ENCODE measurements around the gene CPE.

DNA sequence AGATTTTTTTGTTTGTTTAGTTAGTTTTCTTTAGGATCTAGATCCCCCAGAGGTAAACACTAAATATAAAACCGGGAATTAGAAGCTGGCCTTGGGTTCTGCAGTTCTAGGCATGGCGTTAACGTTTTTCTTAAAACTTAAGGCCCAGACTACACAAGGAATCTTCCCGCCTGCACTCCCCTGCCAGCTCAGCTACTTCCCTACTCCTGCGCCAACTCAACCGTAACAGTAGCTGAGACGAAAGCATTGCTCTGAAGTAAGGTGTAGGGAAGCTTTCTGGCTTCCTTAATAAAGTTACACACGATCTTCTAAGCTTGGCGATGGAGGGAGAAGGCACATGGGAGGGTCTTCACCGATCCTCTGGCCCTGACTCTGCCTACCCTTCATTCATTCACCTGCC, 37.1 kb downstream of the CPE start:
- TF ChIP-seq POLR2A (IDR thresholded peaks at IDR 0.05; ENCODE audit: borderline replicate concordance, extremely low read depth, insufficient read depth, insufficient read length) (no peak), EZH2 (IDR thresholded peaks at IDR 0.05) (no peak), EZH2phosphoT487 (IDR thresholded peaks at IDR 0.05; ENCODE audit: borderline replicate concordance) (no peak), EGR1 (IDR thresholded peaks at IDR 0.05; ENCODE audit: low read depth) (no peak), SIN3A (IDR thresholded peaks at IDR 0.05; ENCODE audit: low read depth) (no peak), SP1 (IDR thresholded peaks at IDR 0.05; ENCODE audit: low read depth) (no peak), JUND (IDR thresholded peaks at IDR 0.05) (no peak)
- TF ChIP-seq, protein P1, sequence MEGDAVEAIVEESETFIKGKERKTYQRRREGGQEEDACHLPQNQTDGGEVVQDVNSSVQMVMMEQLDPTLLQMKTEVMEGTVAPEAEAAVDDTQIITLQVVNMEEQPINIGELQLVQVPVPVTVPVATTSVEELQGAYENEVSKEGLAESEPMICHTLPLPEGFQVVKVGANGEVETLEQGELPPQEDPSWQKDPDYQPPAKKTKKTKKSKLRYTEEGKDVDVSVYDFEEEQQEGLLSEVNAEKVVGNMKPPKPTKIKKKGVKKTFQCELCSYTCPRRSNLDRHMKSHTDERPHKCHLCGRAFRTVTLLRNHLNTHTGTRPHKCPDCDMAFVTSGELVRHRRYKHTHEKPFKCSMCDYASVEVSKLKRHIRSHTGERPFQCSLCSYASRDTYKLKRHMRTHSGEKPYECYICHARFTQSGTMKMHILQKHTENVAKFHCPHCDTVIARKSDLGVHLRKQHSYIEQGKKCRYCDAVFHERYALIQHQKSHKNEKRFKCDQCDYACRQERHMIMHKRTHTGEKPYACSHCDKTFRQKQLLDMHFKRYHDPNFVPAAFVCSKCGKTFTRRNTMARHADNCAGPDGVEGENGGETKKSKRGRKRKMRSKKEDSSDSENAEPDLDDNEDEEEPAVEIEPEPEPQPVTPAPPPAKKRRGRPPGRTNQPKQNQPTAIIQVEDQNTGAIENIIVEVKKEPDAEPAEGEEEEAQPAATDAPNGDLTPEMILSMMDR (IDR thresholded peaks at IDR 0.05 in 2 of 3, conservative IDR thresholded peaks at IDR 0.05 in 1 of 3; ENCODE audit: borderline replicate concordance in 1 of 3, insufficient read depth in 1 of 3, low read depth in 2 of 3, low read length in 2 of 3) = no peak
- TF ChIP-seq, protein P2, sequence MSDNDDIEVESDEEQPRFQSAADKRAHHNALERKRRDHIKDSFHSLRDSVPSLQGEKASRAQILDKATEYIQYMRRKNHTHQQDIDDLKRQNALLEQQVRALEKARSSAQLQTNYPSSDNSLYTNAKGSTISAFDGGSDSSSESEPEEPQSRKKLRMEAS (IDR thresholded peaks at IDR 0.05) = no peak
- TF ChIP-seq, protein P3, sequence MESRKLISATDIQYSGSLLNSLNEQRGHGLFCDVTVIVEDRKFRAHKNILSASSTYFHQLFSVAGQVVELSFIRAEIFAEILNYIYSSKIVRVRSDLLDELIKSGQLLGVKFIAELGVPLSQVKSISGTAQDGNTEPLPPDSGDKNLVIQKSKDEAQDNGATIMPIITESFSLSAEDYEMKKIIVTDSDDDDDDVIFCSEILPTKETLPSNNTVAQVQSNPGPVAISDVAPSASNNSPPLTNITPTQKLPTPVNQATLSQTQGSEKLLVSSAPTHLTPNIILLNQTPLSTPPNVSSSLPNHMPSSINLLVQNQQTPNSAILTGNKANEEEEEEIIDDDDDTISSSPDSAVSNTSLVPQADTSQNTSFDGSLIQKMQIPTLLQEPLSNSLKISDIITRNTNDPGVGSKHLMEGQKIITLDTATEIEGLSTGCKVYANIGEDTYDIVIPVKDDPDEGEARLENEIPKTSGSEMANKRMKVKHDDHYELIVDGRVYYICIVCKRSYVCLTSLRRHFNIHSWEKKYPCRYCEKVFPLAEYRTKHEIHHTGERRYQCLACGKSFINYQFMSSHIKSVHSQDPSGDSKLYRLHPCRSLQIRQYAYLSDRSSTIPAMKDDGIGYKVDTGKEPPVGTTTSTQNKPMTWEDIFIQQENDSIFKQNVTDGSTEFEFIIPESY (IDR thresholded peaks at IDR 0.05; ENCODE audit: extremely low read depth, insufficient replicate concordance, low read length) = no peak

All from HCT116 (cell line).